HepG2 (cell line): ENCODE results near the gene IZUMO4. TPM values are rescaled to one million over a fixed set of nuclear protein-coding genes. Genes with fewer than 3 reads are reported as not detected.

Experiments used
- ATAC-seq: fragments of 200-7000 bp; cut with Tn5 transposase; 3 replicates; pipeline ENCODE4 v1.9.1; 2020; ENCODE audit warnings: mild to moderate bottlenecking, moderate library complexity
- BruUV-seq: library from RNA; stranded (reverse); fragments of 400-500 nt; replicated peaks from 2 replicates; lab custom pipeline; 2021; lab: Mats Ljungman, UMichigan
- CTCF ChIA-PET: fragments of 300-600 bp; formaldehyde crosslinking; extraction: SDS; loops from one replicate; lab custom pipeline; 2021; ENCODE audit warnings: low total read pairs, inconsistent platforms, low intra/inter-chr PET ratio; lab: Yijun Ruan, JAX
- POLR2A ChIA-PET: fragments of 350-600 bp; sonication (Branson Sonifier 250); formaldehyde crosslinking; loops from one replicate; lab custom pipeline; 2020; ENCODE audit warnings: antibody characterized with exemption, inconsistent platforms; lab: Yijun Ruan, JAX
- DNase-seq: peaks from one replicate; pipeline ENCODE4 v3.0.0-alpha.2; 2015; ENCODE audit warnings: low spot score
- FAIRE-seq: peaks from 3 replicates; lab custom pipeline; 2011; peaks lifted over from hg19 to GRCh38; lab: Jason Lieb, UNC
- H2AFZ ChIP-seq: one replicate; pipeline ENCODE4 v1.6.1; 2011; ENCODE audit warnings: low read length, inconsistent platforms
- H3K27ac ChIP-seq: fragments of 300-600 bp; 3 replicates; pipeline ENCODE4 v1.8.0; 2011; ENCODE audit warnings: mixed run types, mild to moderate bottlenecking, mixed read lengths, low read length, inconsistent platforms; ENCODE audit not compliant: insufficient read depth; ENCODE audit errors: extremely low read length
- H3K27me3 ChIP-seq, 2 experiments: fragments of 200-600 bp in 1 of 2; 2 replicates in 1 of 2; 3 replicates in 1 of 2; pipeline versions ENCODE4 v1.6.0 to v1.8.0; 2011; ENCODE audit warnings: low read length in 2 of 2, mild to moderate bottlenecking in 2 of 2, moderate library complexity in 2 of 2, inconsistent platforms in 1 of 2; ENCODE audit not compliant: insufficient read depth in 2 of 2, control insufficient read depth in 1 of 2
- H3K36me3 ChIP-seq, 2 experiments: fragments of 200-600 bp in 1 of 2; replicated peaks in 1 of 2; 2 replicates in 1 of 2; 3 replicates in 1 of 2; pipeline versions ENCODE4 v1.5.1 to v1.8.0; 2011; ENCODE audit warnings: low read length in 2 of 2, inconsistent platforms in 1 of 2; ENCODE audit not compliant: insufficient read depth in 2 of 2, control insufficient read depth in 1 of 2
- H3K4me1 ChIP-seq: 2 replicates; pipeline ENCODE4 v1.5.1; 2012; ENCODE audit warnings: low read length, inconsistent platforms; ENCODE audit not compliant: insufficient read depth
- H3K4me2 ChIP-seq: 2 replicates; pipeline ENCODE4 v1.6.0; 2011; ENCODE audit warnings: low read depth, low read length, inconsistent platforms
- H3K4me3 ChIP-seq, 3 experiments: fragments of 200-600 bp in 1 of 3; sonication (generic), shearing (Covaris generic) in 1 of 3; replicated peaks in 1 of 3; 2 replicates each; pipeline ENCODE4 v1.5.1; 2011 to 2016; ENCODE audit warnings: low read length in 3 of 3, inconsistent platforms in 2 of 3, low read depth in 2 of 3, mild to moderate bottlenecking in 2 of 3, control low read depth in 1 of 3, mixed read lengths in 1 of 3; ENCODE audit not compliant: insufficient read depth in 1 of 3
- H3K79me2 ChIP-seq: one replicate; pipeline ENCODE4 v1.6.1; 2011; ENCODE audit warnings: low read length, inconsistent platforms; ENCODE audit not compliant: insufficient read depth
- H3K9ac ChIP-seq: 2 replicates; pipeline ENCODE4 v1.6.0; 2011; ENCODE audit warnings: mild to moderate bottlenecking, low read depth, low read length, inconsistent platforms; ENCODE audit not compliant: insufficient read depth
- H3K9me3 ChIP-seq: 2 replicates; pipeline ENCODE4 v1.5.1; 2012; ENCODE audit warnings: mild to moderate bottlenecking, low read length
- H4K20me1 ChIP-seq: 2 replicates; pipeline ENCODE4 v1.6.0; 2011; ENCODE audit warnings: inconsistent platforms, mild to moderate bottlenecking, low read length, moderate library complexity; ENCODE audit not compliant: insufficient read depth
- AHR ChIP-seq: IDR thresholded peaks from 2 replicates; pipeline ENCODE4 v1.6.1; 2018; ENCODE audit warnings: missing genetic modification reagents, missing compliant biosample characterization
- HES4 ChIP-seq: sonication (generic); formaldehyde crosslinking; IDR thresholded peaks from 2 replicates; pipeline ENCODE4 v1.9.0; 2021; ENCODE audit warnings: mild to moderate bottlenecking, missing genetic modification reagents, borderline replicate concordance
- MTF1 ChIP-seq: sonication (generic); formaldehyde crosslinking; IDR thresholded peaks from 2 replicates; pipeline ENCODE4 v1.5.0; 2020; ENCODE audit warnings: missing genetic modification reagents
- RBFOX2 ChIP-seq: fragments of 200-400 bp; formaldehyde crosslinking; IDR thresholded peaks from 2 replicates; pipeline ENCODE4 v1.6.1; 2017; ENCODE audit warnings: low read depth, mild to moderate bottlenecking, low read length
- SKI ChIP-seq: fragments of 450-650 bp; IDR thresholded peaks from one replicate; pipeline ENCODE4 v1.6.1; 2018; ENCODE audit warnings: mild to moderate bottlenecking; ENCODE audit not compliant: partially characterized antibody
- SMAD1 ChIP-seq: sonication (generic); formaldehyde crosslinking; IDR thresholded peaks from 2 replicates; pipeline ENCODE4 v1.4.0; 2020; ENCODE audit warnings: missing genetic modification reagents, low read depth, mild to moderate bottlenecking, borderline replicate concordance
- ZBTB33 ChIP-seq: sonication (generic); formaldehyde crosslinking; IDR thresholded peaks from 2 replicates; pipeline ENCODE4 v1.4.0; 2020; ENCODE audit warnings: missing genetic modification reagents
- ZNF605 ChIP-seq: sonication (generic); formaldehyde crosslinking; IDR thresholded peaks from 2 replicates; pipeline ENCODE4 v1.8.0; 2022; ENCODE audit warnings: mild to moderate bottlenecking, missing genetic modification reagents
- ZNF687 ChIP-seq: sonication (generic); formaldehyde crosslinking; IDR thresholded peaks from 2 replicates; pipeline ENCODE4 v1.5.1; 2020; ENCODE audit warnings: mild to moderate bottlenecking, missing genetic modification reagents, moderate library complexity
- ZNF883 ChIP-seq: sonication (generic); formaldehyde crosslinking; IDR thresholded peaks from 2 replicates; pipeline ENCODE4 v1.5.1; 2020; ENCODE audit warnings: mild to moderate bottlenecking, missing genetic modification reagents; ENCODE audit errors: not compliant biosample characterization
- ZUFSP ChIP-seq: sonication (generic); formaldehyde crosslinking; IDR thresholded peaks from 2 replicates; pipeline ENCODE4 v1.9.0; 2021; ENCODE audit warnings: missing genetic modification reagents, mild to moderate bottlenecking, borderline replicate concordance
- WGBS: methylation state at CpG from one replicate; pipeline ENCODE4 v1.1.6; 2017; ENCODE audit warnings: low lambda C conversion rate; 5-methylcytosine and 5-hydroxymethylcytosine counted together
- in situ Hi-C: cut with HindIII; loops from 2 replicates; pipeline ENCODE4 v1.10.0; 2017; ENCODE audit warnings: low pct_unique_long_range_greater_than_20kb; ENCODE audit not compliant: extremely low pct_ligation_motif_present
- intact Hi-C: fragments of 100-400 bp; cut with micrococcal nuclease; formaldehyde crosslinking; loops from one replicate; pipeline ENCODE4 v1.10.0; 2022; ENCODE audit not compliant: unreplicated experiment
- polyA plus RNA-seq, 8 experiments: library from polyadenylated mRNA; depleted of rRNA in 3 of 8; stranded (reverse) in 7 of 8; unstranded in 1 of 8; fragments of >200 nt; fragmentation: Illumina TruSeq in 4 of 8; extraction: Trizol in 4 of 8; gene quantifications; 2 replicates each; pipeline versions ENCODE4 v1.2.1 to v1.2.3, GENCODE V29; 2011 to 2016; ENCODE audit warnings: low read depth in 4 of 8, missing spikeins in 1 of 8, mixed read lengths in 1 of 8; ENCODE audit not compliant: insufficient read depth in 1 of 8
- total RNA-seq, 5 experiments: library from RNA; depleted of rRNA; stranded (reverse); fragments of >200 nt; fragmentation: Illumina TruSeq; extraction: Trizol; gene quantifications; 2 replicates each; pipeline ENCODE4 v1.2.3, GENCODE V29; 2016; ENCODE audit warnings: low read depth in 1 of 5
- TF ChIP-seq, protein P1 (sequence below): sonication (generic); formaldehyde crosslinking; IDR thresholded peaks from 2 replicates; pipeline ENCODE4 v1.9.0; 2022; ENCODE audit warnings: low read depth, missing genetic modification reagents

IZUMO4 gene
- total and polyA plus RNA-seq, 2 of the 13 experiments (the other 11 are each of a cell fraction or from before 2014, with no cell fraction given): 0.77 to 3.9 TPM

DNA sequence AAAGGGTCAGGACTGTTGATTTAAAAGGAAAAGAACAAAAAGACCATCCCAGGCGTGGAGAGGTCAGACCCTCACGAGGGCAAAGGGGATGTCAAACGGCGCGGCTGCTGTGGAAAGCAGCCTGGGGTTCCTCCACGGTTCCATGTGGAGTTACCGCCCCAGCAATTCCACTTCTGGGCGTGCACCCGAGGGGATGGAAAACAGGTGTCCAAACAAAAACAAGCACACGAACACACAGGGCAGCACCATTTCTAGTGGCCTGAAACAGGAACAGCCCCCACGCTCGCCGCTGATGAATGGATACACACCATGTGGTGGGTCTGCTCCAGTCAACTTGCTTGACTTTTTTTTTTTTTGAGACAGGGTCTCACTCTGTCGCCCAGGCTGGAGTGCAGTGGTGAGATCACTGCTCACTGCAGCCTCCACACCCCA is 43.4 kb downstream of the IZUMO4 start (continued):
- TF ChIP-seq, protein P1, sequence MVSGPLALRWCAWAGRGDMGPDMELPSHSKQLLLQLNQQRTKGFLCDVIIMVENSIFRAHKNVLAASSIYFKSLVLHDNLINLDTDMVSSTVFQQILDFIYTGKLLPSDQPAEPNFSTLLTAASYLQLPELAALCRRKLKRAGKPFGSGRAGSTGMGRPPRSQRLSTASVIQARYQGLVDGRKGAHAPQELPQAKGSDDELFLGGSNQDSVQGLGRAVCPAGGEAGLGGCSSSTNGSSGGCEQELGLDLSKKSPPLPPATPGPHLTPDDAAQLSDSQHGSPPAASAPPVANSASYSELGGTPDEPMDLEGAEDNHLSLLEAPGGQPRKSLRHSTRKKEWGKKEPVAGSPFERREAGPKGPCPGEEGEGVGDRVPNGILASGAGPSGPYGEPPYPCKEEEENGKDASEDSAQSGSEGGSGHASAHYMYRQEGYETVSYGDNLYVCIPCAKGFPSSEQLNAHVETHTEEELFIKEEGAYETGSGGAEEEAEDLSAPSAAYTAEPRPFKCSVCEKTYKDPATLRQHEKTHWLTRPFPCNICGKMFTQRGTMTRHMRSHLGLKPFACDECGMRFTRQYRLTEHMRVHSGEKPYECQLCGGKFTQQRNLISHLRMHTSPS (CRISPR knock-in tag): no peak
- TF ChIP-seq ZNF883 (CRISPR knock-in tag): no peak
- no peak for TF ChIP-seq ZNF605 (CRISPR knock-in tag)

GRCh38 chr19:2142173-2142829 is 45.6 kb downstream of the IZUMO4 start:
- FAIRE-seq (no peak), DNase-seq (no peak), ATAC-seq (no peak)
- H3K4me1 ChIP-seq: peaks cover 19% of the 10 kb centered on the region
- intact Hi-C loops (no loop called here), in situ Hi-C loops (no loop called here)
- no TSS peak for BruUV-seq
- POLR2A ChIA-PET: no interaction called here
- H3K4me2 ChIP-seq: no peak overlapping the region
- 95% methylated on average over 15 of the region's 15 CpGs for WGBS
- no peak overlapping the region for H2AFZ ChIP-seq
- no peaks in the 10 kb centered on the region for H3K27me3 ChIP-seq
- peaks cover 70% of the 10 kb centered on the region for H3K79me2 ChIP-seq
- CTCF ChIA-PET: no interaction called here
- no peak overlapping the region for H3K9ac ChIP-seq
- H3K36me3 ChIP-seq: peaks cover 12 to 30% of the 10 kb centered on the region in 2 experiments
- no peak overlapping the region for H3K4me3 ChIP-seq
- H4K20me1 ChIP-seq: peaks cover 26% of the 10 kb centered on the region
- H3K27ac ChIP-seq: no peak overlapping the region
- H3K9me3 ChIP-seq: no peaks in the 10 kb centered on the region
- no peak for TF ChIP-seq ZUFSP (CRISPR knock-in tag)
- TF ChIP-seq SMAD1 (CRISPR knock-in tag): no peak
- TF ChIP-seq MTF1: no peak
- no peak for TF ChIP-seq HES4 (CRISPR knock-in tag)
- TF ChIP-seq RBFOX2: 0 out of 2 replicates have a peak, but pooled peaks have one; percentile 37
- TF ChIP-seq AHR: no peak
- peak; percentile 20; the same call in 1 of the 2 replicates for TF ChIP-seq ZNF687 (CRISPR knock-in tag)
- no peak for TF ChIP-seq SKI
- TF ChIP-seq ZBTB33: peak; percentile 76
